VCaP (cell line): ENCODE data around the gene SLC4A1.

ENCODE experiments used
- H3K27ac ChIP-seq: fragments of 450-650 bp; 2 replicates; pipeline ENCODE4 v1.5.1; 2017
- TF ChIP-seq, protein P1 (sequence below): fragments of 450-650 bp; conservative IDR thresholded peaks from 2 replicates; pipeline ENCODE4 v1.5.1; 2017; ENCODE audit warnings: mild to moderate bottlenecking, moderate library complexity

The SLC4A1 gene

GRCh38 chr17:44223541-44224071 is 44.3 kb downstream of the SLC4A1 start:
- peak overlapping the region; percentile 100 for H3K27ac ChIP-seq
- TF ChIP-seq, protein P1, sequence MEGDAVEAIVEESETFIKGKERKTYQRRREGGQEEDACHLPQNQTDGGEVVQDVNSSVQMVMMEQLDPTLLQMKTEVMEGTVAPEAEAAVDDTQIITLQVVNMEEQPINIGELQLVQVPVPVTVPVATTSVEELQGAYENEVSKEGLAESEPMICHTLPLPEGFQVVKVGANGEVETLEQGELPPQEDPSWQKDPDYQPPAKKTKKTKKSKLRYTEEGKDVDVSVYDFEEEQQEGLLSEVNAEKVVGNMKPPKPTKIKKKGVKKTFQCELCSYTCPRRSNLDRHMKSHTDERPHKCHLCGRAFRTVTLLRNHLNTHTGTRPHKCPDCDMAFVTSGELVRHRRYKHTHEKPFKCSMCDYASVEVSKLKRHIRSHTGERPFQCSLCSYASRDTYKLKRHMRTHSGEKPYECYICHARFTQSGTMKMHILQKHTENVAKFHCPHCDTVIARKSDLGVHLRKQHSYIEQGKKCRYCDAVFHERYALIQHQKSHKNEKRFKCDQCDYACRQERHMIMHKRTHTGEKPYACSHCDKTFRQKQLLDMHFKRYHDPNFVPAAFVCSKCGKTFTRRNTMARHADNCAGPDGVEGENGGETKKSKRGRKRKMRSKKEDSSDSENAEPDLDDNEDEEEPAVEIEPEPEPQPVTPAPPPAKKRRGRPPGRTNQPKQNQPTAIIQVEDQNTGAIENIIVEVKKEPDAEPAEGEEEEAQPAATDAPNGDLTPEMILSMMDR = no peak

DNA sequence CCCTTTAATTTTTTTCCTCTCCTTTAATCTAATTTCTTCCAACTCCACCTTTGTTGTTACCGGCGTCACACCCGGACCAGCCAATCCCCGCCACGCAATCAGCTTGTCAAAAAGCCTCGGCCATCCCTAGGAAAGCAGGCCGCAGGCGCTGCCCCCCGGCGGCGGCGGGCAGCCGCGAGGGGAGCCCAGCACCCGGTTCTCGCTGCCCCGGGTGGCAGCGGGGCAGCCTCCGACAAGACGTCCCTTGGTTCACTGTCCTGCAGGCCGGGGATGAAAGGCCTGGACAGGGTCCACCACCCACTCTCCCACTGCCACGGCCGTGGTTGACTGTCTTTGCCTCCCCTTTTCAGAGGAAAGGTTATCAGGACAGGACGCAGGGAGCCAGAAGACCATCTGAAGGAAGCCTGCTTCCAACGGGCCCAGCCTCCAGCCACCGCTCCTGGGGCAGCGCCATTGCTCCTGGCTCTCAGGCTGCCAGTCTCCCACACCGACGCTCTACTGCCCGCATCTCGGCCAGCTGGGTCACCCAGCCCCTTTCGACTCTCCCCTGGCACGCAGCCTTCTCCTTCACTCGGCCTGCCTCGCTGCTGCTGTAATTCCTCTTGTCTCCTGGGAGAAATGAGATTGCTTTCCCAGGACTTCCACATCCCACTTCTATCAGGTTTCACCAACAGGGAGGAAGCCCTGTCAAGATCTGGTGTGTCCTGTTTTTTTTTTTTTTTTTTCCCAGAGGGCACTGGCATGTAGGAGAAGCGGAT is 45.6 kb downstream of the SLC4A1 start:
- peak overlapping the region; percentile 100 for H3K27ac ChIP-seq
- TF ChIP-seq, protein P1 = peak; percentile 42

GRCh38 chr17:44221862-44222111 is 46.1 kb downstream of the SLC4A1 start:
- H3K27ac ChIP-seq = peak overlapping the region; percentile 100
- TF ChIP-seq, protein P1 = no peak

- peak overlapping the region; percentile 100 for H3K27ac ChIP-seq
- TF ChIP-seq, protein P1 = no peak
These were observed 46.7 kb downstream of the SLC4A1 start for GRCh38 chr17:44221084-44221861.

DNA sequence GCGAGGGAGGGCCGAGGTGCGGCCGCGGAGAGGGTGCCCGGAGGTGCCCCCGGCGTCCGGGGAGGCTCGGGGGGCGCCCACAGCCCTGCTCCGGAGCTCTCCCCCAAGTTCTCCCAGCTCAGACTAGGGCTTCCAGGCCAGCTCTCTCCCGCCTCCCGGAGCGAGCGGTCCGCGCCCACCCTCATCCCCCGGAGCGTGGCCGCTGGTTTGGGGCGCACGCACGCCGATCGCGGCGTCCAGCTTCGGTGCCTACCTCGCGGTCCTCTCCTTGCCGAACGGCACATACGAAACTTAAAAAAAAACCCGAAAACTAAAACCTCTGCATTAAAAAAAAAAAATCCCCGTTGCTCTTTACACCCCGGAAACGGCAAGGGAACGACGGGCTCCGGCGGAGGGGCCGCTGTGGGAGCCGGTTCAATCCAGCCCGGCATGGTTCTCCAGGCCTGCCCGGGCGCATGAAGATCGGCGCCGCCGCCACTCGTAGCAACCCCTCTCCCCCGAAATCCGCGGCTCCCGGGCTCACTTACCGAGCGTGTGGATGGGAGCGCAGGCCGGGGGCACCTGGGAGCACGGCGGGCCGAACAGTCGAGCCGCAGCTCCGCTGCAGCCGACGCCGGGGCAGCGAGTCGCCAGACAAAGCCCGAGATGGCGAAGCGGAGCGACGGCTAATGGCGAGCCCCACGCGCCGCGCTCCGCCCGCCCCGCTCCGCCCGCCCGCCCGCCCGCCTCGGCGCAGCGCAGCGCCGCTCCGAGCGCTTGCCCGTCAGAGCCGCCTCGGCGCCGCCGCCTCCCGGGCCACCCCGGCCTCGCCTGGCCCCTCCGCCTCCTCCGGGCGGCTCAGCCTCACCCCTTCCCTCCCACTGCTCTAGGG is 47.5 kb downstream of the SLC4A1 start:
- H3K27ac ChIP-seq = peak overlapping the region; percentile 100
- TF ChIP-seq, protein P1 = no peak

DNA sequence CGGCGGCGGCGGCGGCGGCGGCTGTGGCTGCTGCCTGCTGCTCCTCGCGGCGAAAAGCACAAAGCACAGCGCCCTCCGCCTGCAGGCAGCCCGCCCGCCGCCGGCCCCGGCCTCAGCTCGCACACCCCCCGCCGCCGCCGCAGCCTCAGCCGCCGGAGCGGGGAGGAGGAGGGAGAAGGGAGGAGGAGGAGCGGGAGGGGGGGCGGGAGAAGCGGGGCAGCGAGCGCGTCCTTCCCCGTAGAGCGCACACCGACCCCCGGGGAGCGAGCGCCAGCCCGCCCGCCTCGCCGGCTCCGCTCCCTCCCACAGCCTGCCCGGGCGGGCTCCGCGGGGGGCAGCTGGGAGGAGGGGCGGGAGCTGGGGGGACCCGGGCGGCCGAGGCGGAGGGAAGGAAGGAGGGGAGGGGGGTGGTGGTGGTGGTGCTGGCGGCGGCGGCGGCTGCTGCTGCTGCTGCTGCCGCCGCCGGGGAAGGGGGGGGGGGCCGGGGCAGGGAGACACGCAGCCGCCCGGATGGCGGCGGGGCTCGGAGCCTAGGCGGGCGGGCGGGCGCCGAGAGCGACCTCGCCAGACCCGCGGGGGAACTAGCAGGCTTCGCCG is 48.2 kb downstream of the SLC4A1 start, which contains the start of gene UBTF:
TSS of gene UBTF (minus strand) at position 60 of the 597 bp plus-strand sequence. CDS start 1,446 bp downstream, outside the sequence.
- H3K27ac ChIP-seq = peak within 1 kb of the TSS; percentile 100
- TF ChIP-seq, protein P1 = no peak
